HG02588 (cell line): Measurements from ENCODE around the gene ZNF503.
"Not testable (repeated sequence)": the region's sequence is repeated elsewhere in the genome, so short reads cannot be mapped to it uniquely, and the experiment has no call there.

Experiments
- ATAC-seq: cut with Tn5 transposase; IDR thresholded peaks from one replicate; pipeline ENCODE4 v1.9.1; 2021; ENCODE audit warnings: mild to moderate bottlenecking, moderate library complexity; ENCODE audit not compliant: unreplicated experiment

The ZNF503 gene

DNA sequence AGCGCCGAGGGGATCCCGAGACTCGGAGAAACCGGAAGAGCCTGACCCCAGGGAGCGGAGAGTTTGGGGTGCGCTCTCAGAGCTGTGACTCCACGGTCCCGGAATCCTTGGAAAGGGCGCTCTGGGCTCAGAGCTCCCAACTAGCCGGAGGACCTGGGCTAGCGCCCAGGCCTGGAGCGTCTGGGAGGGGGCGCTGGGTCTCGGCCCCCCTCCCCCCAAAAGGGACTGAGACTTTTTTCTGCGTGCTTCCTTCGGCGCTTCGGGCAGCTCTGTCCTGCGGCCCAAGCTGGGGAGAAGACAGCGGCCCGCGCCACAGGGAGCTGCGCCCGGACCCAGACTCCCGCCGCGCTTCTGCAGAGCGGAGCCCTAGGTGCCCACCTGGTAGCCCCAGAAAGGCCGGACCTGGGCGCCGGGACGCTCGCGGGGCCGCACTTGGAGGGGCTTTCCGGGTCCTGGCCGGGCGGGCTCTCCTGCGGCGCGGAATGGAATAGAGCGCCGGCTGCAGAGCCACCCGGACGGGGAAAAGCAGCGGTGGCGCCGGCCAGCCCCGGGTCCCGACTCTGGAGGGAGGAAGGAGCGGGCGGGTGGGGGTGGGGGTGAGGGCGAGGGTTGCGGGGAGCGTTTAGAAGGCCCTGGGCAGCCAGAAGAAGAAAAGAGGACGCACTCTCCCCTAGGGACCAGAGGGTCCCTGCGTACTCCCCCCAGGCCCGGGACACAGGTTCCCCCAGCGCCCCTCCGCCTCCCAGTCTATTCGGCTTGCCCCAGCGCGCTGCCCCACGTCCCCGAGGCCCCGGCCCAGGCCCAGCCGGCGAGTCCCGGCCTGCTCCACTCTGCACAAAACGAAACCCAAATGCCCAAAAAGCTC is 4.7 kb downstream of the ZNF503 start:
- no peak for ATAC-seq

DNA sequence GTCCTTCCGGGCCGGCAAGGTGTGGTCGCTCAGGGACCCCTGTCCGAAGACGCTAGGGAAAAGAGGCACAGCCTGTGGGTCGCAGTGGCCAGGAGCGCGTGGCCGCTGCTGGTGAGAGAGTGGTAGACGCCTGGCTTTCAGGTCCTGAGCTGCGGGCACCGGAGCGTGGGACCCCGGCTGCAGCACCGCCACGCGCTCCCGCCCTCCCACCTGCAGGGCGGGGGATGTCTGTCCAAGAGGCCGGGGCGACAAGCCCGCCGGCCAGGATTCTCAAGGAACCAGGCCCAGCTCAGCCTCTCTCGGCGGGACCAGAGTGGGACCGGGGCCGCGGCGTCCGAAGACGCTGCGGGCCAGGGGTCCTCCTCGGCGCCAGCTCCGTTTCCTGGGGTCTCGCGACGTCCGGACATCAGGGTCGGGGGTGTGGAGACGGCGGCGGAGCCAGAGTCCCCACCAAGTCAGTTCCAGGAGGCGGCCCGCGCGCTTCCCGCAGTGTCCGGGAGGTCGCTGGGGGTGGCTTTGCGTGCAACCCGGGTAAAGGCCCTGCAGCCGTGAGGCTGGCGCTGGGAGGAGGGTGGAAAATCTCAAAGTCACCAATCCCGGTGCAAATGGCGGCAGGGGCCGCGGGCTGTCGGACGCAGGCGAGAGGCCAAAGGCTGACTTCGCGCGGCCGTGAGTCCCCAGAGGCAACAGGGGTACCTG is 5.5 kb downstream of the ZNF503 start:
- ATAC-seq, result no peak

DNA sequence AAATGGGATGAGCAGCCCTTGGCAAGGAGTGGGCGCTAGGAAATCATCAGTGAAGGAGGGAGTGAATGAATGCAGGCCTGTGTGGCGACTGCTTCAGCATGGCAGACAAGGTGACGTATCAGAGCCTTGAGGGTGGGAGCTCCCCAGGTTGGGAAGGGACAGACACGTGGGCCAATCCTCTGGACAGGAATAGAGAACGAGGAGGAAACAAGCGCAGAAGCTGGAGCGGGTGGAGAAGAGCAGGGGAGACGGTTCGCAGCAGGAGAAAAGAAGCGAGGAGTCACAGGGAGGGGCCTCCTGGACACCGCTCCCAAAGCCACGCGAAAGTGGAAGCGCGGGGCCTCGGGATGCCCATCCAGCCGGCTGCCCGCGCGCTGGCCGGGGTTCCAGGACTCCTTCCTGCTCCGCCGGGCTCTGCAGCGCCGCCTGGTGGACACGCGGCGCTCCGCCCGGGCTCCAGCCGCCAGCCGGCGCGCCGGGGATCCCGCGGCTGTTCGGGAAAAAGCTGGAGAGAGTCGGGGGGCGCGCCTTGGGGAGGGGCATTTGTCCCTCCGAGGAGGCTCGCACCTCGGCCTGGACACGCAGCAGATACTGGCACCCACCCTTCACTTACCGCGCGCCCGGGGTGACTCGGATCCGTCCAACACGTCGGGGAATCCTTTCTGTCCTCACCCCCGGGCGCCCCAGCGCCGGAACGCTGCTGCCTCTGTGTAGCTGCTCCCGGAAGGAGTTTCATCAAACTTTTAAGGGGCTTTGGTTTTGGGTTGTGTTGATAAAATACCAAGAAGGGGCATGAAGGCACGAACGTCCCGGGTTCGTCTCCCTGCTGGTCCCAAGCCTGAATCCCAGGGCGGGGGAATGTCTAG is 6.3 kb downstream of the ZNF503 start:
- ATAC-seq, result no peak

DNA sequence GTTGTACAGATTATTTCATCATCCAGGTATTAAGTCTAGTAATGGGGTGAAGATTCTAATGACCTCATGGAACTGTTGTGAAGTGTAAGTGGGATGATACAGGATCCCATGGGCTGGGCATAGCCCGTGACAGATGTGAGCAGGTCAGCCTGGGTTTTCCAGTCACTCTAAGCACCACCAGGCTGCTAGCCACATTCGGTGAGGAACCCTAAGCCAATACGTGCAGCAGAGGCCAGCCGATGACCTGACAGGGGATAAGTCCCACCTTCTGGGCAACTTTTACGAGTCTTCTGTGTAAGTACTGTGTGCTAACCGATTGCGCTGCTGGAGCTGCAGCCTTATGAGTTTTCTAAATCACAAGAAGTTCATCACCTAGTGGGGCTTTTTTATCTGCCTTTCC is 7.3 kb downstream of the ZNF503 start:
- ATAC-seq, result no peak

DNA sequence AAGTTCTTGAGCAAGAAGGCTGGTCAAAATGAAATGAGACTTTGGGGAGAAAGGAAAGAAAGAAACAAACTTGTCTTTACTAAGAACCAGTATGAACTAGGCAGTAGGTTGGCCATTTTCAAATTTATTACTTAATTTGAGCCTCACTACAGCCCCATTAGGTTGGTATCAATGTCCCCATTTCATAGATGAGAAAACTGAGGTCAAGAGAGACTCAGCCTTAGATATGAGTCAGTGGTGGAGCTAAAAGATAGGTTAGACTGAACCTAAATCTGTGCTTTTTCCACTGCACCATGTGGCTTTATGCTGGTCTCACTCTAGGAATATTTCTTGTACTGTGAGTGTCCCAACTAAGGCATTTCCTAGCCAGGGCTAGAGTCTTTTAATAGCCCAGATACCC is 8.8 kb downstream of the ZNF503 start:
- ATAC-seq, result no peak

DNA sequence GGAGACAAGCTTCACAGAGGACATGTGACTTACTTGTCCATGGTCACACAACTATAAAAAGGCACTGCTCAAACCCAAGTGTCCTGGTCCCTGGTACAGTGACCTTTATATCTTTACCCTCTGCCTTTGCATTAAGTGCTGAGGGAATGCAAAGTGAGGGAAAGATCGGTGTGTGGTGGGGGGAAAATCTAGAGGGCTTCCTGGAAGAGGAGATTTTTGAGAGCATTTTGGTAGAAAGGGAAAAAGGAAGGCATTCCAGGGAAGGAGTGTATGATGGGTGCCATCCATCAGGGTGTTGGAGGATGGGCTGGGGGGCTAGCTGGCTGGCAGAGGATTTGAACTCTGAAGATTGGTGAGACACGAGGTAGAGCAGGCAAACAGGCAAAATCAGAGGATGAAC is 9.3 kb downstream of the ZNF503 start:
- no peak for ATAC-seq

DNA sequence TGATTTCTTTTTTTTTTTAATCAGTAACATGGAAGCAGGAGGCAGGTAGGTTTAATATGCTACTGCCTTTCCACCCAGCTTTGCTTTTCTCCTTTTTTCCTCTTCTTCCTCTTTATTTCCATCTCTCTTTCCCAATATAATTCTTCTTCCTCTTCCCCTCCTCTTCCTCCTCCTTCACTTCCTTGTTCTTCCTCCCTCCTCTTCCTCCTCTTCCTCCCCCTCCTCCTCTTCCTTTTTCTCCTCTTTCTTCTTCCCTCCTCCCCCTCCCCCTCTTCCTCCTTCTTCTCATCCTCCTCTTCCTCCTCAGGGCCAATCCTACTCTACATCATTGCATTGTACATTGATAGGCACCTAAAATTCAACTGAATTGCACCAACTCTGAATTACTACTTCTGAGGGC is 11.4 kb downstream of the ZNF503 start:
- no peak for ATAC-seq

DNA sequence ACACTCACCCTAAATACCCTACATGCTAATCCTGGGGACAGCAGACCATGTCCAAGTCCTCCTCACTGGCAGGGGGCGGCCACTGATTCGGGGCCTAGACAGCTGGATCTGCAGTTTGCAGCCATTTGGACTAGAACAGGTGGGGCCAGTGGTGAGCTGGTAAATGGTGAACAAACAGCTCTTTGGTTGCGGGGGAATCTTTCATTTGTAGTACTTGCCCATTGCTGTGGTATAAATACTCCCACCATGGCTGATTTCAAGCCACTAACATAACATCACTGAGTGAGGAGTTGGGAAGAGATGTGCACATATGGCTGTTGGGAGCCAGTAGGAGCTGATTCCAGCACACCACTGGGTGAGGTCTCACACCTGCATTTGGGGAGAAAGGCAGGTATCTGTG is 13.5 kb downstream of the ZNF503 start:
- ATAC-seq, result no peak

DNA sequence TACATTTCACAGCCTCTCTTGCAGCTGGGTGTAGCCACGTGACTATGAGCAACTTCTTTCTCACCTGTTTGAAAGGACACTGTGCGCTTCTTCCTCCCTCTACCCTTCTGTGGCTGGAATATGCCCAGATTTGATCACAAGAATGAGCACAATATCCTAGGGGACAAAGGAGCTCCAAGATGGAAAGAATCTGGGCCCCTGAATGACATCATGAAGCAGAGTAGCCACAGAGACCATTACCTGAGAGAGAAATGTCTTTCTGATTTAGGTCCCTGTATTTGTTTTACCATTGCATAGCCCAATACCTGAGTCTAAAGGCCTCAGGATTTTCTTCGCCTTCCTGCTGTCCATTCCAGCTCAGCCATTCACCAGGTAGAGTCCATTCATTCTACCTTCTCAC is 15.4 kb downstream of the ZNF503 start:
- ATAC-seq, result no peak

DNA sequence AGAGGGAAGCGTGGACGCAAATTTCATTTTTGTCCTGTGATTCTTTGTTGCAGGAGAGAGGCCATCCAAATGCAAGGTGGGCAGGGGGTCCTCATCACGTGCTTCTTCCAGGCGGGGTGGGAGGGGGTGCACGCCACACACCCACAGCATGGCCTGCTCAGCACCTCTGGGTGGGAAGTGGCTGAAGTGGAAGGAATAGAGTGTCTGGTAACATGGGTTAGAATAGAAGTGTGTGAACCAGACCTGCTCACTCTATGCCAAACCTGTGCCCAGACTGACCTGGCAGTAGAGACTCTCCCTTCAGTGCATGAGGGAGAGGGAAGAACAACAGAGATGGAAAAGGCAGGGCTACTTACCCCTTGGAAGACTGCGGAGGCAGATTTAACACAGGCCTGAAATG is 21.7 kb downstream of the ZNF503 start:
- ATAC-seq, result no peak

DNA sequence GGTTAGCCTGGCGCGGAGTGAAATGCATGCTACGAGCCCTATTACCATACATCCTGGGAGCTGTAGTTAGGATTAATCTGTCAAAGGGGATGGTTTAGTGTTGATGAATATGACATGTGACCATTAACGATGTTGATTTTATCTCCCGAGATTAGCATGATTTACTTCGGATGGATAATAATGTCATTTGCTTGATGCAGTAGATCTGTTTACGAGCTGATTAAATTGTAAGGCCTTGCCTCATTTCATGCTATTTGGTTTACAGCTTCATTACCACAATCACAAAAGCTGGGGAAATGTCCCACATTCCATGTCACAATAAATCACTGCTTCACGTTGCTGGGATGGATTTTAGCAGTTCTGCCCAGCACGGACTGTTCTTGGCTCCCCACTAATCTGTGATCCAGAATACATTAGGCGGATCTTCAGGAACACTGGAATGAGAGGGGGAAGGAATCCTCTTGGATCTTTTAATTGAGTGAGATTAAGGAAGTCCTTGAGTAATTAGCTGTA is 22.3 kb downstream of the ZNF503 start:
- ATAC-seq, result no peak

DNA sequence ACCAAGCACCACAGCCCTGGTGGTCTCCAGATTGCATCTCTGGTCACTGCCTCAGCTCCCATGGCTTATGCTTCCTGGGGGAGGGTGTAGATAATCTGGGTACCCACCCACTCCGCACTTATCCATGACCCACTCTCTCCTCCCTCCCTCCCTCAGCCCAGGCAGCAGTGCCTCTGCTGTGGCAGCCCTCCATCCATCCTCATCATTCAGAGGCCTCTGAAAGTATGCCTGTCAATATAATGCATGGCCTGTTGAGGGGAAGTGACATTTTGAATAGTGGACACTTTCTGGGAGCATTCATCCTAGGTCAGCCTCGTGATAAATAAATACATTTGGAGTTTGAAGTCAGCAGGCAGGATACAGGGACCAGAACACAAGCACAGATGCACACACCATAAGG is 23.2 kb downstream of the ZNF503 start:
- ATAC-seq, result no peak

DNA sequence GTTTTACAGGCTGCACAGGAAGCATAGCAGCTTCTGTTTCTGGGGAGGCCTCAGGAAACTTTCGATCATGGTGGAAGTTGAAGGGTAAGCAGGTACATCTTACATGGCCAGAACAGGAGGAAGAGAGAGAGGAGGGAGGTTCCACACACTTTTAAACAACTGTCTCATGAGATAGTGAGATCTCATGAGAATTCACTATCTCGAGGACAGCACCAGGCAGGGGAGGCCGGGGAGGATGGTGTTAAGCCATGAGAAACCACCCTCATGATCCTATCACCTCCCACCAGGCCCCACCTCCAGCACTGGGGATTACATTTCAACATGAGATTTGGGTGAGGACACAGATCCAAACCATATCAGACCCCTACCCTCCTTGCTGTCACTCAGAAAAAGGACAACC is 23.7 kb downstream of the ZNF503 start:
- no peak for ATAC-seq

DNA sequence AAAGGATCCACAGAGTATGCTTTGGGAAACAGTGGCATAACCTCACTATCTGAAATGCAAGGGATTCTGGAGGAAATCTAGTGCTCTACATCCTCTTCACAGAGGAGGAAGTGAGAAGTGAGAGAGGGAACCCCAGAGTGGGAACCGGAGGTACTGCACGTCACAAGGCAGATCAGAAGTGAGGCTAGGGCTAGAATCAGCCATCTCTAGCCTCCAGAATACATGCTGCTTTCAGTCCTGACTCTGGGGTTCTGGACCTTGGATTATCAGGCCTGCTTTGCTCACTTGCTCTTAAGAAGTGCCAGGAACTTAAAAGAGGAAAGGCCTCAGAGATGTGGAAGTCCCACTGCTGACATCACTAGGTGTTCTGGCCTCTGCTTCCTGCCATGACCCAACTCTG is 25.7 kb downstream of the ZNF503 start:
- peak; percentile 92 for ATAC-seq

DNA sequence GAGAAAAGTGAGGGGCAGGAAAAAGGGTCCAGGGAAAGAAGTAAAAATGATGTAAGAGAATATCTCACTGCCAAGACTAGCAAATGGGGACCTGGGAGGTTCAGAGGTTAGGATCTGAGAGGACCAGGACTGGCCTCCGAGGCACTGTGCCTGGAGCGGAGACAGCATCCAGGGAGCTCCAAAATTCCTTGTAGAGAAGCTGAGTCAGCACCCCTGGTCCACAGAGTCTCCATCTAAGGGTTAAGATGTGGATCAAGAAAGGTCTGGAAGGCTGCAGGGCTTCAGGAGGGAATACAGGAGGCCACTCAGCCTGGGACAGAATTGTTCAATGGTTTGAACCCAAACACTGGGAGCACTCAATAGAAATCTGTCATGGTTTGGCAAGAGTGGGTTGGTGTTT is 30.6 kb downstream of the ZNF503 start:
- no peak for ATAC-seq

DNA sequence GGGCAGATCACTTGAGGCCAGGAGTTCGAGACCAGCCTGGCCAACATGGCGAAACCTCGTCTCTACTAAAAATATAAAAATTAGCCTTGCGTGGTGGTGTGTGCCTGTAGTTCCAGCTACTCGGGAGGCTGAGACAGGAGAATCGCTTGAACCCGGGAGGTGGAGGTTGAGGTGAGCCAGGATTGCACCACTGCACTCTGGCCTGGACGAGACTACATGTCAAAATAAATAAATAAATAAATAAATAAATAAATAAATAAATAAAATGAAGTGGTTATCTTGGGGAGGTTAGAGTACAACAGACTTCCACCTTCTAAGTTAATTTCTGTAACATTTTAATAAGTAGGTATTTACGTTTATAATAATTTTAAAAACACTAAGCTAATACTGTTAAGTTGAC is 31.7 kb downstream of the ZNF503 start:
- ATAC-seq, result not testable (repeated sequence)

DNA sequence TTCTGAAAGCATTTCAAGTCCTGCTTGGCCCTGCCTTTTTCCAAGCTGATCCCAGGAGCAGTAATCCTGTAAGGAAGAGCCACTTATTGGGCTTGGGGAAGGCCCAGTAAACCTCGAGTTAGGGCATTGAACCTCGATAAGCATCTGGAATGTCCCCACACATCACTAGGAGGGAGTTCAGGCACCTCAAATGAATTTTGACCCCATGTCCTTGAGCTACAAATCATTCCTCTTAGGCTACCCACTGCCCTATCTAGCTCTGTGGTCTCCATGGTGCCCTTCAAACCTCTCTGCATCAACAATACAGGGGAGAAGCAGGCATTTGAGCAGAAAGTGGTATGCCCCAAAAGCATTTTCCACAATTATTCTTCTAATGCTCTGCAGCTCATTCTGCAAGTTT is 33.7 kb downstream of the ZNF503 start:
- no peak for ATAC-seq

DNA sequence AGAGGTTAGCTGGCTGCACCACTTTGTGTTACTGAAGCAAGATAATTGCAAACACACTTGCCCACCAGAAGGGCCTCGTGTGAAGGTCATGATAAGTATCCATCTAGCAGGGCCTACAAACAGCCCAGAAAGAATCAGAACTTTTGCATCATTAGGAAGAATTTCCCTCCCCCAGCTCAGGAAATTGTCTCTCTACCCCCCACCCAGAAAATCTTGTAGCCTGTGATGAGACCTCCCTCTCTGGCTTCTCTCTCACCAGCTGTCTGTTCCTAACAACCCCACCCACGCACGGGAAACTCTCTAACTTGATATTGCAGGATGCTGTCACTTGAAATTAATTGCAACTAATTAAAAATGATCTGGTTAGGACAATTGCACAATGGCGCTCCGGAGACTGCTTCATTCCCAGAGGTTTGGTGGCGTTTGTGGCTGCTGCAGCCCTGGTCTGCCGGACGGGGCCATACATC is 34.5 kb downstream of the ZNF503 start:
- ATAC-seq, result no peak

DNA sequence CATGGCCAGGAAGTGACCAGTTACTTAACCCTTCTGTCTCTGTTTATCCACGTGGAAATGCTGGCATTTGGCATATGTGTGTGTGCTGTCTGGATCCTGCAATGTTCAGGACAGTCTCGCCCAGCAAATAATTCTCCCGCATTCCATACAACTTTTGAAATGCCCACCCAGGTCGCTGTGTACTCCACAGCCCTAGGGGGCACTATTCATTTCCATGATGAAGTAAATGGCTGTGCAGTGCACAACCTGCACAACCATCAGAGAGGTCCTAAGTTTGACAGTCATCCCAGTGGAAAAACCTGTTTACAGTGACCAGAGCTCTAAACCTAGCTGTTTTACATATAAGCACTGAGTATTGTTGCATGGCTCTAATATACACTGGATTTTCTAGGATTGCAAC is 38.1 kb downstream of the ZNF503 start:
- no peak for ATAC-seq

DNA sequence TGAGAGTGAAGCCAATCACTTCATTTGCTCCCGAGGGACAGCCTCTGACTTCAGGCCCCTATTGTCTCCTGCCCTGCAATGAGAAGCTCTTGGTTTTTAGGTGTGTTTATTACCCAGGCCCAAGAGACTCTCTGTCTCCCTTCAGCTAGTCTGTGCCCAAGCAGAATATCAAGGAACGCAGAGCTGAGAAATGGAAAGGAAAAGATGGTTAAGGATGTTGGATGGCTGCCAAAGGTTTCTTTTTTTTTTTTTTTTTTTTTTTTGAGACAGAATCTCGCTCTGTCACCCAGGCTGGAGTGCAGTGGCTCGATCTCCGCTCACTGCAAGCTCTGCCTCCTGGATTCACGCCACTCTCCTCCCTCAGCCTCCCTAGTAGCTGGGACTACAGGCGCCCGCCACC is 41.7 kb downstream of the ZNF503 start:
- ATAC-seq, result not testable (repeated sequence)

DNA sequence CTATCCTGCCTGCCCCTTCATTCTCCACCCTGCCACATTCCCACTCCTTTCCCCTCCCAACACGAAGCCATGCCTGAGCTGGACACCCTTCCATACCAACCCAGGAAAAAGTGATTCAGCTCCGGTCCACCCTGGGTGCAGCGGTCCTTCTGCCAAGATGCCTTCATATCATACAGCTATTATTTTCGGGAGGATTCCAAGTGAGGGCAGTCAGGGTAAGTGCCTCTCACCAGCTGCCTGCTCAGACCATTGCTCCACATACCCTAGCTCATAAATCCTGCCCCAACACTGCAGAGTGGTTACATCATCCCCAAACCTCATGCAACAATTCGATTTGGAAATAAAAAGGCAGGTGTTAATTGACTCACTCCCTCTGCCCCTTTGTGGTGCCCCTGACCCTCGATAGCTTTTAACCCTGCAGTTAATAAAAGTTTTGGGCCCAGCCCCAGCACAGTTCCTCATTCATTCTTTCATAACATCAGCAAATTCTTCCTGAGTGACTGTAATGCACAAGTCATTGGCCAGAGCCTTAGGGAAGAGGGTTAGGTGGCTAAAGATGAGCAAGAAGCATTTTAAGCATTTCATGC is 42.6 kb downstream of the ZNF503 start:
- no peak for ATAC-seq
